GM19043 (cell line): ENCODE results near the gene CHI3L1.

ENCODE experiments used
- ATAC-seq: cut with Tn5 transposase; IDR thresholded peaks from one replicate; pipeline ENCODE4 v1.9.1; 2021; ENCODE audit warnings: low read depth; ENCODE audit not compliant: unreplicated experiment

CHI3L1 gene

GRCh38 chr1:203153051-203153988, 33.2 kb downstream of the CHI3L1 start:
- no peak for ATAC-seq

- ATAC-seq, result no peak
Measured at GRCh38 chr1:203152158-203153034, 34.1 kb downstream of the CHI3L1 start.

GRCh38 chr1:203151362-203152157, 34.9 kb downstream of the CHI3L1 start:
- no peak for ATAC-seq

GRCh38 chr1:203150511-203151297, 35.8 kb downstream of the CHI3L1 start:
- ATAC-seq, result no peak

GRCh38 chr1:203149188-203149840, 37.2 kb downstream of the CHI3L1 start:
- no peak for ATAC-seq

- ATAC-seq, result no peak
Measured at GRCh38 chr1:203148579-203148978, 37.9 kb downstream of the CHI3L1 start.

- ATAC-seq, result no peak
Measured at GRCh38 chr1:203148127-203148526, 38.4 kb downstream of the CHI3L1 start.

GRCh38 chr1:203147376-203147775, 39.1 kb downstream of the CHI3L1 start:
- ATAC-seq, result no peak

GRCh38 chr1:203146537-203146936, 40.0 kb downstream of the CHI3L1 start:
- ATAC-seq, result no peak

GRCh38 chr1:203146042-203146369, 40.5 kb downstream of the CHI3L1 start:
- no peak for ATAC-seq

GRCh38 chr1:203145321-203146041, 41.0 kb downstream of the CHI3L1 start:
- no peak for ATAC-seq

- no peak for ATAC-seq
Measured at GRCh38 chr1:203144661-203145060, 41.8 kb downstream of the CHI3L1 start.

- ATAC-seq, result no peak
Measured at GRCh38 chr1:203143641-203144040, 42.9 kb downstream of the CHI3L1 start.

GRCh38 chr1:203142684-203143408, 43.7 kb downstream of the CHI3L1 start:
- no peak for ATAC-seq

- ATAC-seq, result no peak
Measured at GRCh38 chr1:203142124-203142523, 44.4 kb downstream of the CHI3L1 start.

GRCh38 chr1:203140743-203141520, 45.6 kb downstream of the CHI3L1 start:
- ATAC-seq, result no peak

- no peak for ATAC-seq
Measured at GRCh38 chr1:203139976-203140475, 46.5 kb downstream of the CHI3L1 start.
